ENCODE measurements around the gene KIF25.
"Not testable (repeated sequence)": the region's sequence is repeated elsewhere in the genome, so short reads cannot be mapped to it uniquely, and the experiment has no call there.

KIF25 gene

GRCh38 chr6:167996424-167997199 is 859 bp upstream of the KIF25 start:
- DNase-seq = no peak

GRCh38 chr6:167998215-167998614 is 744 bp downstream of the KIF25 start:
- no peak for DNase-seq

- DNase-seq = no peak
Observed at GRCh38 chr6:168000198-168001028, 2.9 kb downstream of the KIF25 start.

GRCh38 chr6:168001029-168001332 is 3.5 kb downstream of the KIF25 start:
- DNase-seq = no peak

- DNase-seq = not testable (repeated sequence)
Observed at GRCh38 chr6:168001514-168001913, 4.0 kb downstream of the KIF25 start.

DNA sequence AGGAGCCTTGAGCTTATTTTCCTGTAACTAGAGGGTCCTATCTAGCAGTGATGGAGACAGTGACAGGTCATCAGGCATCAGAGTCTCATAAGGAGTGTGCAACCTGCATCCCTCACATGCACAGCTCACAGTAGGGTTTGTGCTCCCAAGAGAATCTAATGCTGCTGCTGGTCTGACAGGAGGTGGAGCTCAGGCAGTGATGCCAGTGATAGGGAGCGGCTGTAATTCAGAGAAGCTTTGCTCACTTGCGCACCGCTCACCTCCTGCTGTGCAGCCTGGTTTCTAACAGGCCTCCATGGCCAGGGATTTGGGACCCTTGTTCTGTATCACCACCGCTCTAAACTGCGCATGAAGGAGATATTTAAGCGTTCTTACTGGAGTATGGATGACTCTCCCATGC is 5.3 kb downstream of the KIF25 start:
- DNase-seq = no peak

DNA sequence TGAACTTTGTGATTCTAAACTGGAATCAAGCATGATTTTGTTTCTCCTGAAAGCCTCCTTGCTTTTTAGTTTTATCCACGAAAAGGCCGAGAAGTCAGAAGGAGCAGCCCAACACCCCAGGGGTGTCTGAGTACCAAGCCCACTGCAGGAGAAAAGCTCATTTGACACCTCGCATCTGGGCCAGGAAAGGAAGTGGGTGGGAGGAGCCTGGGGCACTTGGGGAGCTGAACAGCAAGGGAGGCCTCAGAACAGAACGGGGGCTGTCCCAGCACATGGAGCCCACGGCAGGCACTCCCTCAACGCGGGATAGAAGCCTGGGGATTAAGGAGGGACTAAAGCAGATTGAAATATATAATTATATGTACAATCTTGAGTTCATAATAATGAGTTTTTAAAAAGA is 6.6 kb downstream of the KIF25 start:
- DNase-seq = no peak

DNA sequence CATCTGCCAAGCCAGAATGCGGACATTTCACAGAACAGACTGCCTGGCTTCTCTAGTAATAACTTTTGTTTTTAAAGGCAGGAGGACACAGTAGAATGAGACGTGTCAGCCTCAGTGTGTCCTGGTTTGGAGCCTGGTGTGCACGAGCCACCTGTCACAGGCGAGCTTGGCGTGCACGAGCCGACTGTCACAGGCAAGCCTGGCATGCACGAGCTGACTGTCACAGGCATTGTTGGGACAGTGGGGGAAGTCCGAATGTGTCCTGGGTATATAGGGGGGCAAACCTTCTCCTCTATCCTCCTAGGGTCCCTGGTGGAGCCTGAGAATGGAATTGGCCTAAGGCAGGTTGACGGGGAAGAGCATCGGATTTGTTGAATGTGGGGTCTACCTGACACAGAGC is 7.5 kb downstream of the KIF25 start:
- no peak for DNase-seq

DNA sequence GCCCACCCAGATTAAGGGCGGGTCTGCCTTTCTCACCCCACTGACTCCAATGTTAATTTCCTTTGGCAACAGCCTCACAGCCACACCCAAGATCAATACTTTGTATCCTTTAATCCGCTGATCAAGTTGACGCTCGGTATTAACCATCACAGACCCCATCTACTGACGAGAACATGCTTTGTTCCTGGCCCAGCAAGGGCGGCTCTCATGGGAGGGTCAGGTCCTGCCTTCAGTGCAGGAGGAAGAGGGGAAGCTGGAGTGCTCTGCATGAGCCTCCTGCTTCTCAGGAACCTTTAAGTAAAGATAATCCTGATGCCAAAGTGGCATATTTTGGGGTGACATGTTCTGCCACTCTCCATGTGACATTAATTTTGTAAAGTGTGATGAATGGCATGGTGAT is 8.3 kb downstream of the KIF25 start:
- no peak for DNase-seq

DNA sequence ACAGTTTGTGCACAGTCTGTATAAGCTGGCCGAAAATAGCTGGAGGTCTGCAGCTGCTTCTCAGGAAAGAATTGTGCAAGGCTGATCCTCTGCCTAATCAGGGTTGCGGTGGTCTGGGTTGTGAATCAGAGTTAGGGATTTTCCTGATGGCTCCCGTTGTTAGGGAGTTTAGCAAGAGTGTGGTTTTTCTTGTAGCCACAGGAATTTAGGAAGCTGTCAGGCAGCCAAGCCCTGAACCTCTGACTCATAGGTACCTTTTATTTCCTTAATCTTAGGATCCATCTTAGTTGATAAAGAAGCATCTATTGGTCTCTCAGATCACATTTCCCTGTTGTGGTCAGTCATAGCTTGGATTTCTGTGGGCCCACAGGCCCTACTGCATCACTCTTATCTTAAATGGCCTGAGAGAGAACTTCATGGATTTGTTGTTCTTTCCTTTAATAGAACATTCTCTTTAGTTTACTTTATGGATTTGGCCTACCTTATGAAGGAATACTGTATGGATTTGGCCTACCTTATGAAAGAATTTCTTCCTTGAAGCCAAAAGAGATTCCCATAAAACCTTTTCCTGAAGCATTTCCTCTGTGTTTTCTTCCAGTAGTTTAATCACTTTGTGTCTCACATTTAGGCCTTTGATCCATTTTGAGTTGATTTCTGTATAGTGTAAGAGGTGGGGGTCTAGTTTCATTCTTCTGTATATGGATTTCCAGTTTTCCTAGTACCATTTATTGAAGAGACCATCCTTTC is 10.3 kb downstream of the KIF25 start:
- DNase-seq = no peak

DNA sequence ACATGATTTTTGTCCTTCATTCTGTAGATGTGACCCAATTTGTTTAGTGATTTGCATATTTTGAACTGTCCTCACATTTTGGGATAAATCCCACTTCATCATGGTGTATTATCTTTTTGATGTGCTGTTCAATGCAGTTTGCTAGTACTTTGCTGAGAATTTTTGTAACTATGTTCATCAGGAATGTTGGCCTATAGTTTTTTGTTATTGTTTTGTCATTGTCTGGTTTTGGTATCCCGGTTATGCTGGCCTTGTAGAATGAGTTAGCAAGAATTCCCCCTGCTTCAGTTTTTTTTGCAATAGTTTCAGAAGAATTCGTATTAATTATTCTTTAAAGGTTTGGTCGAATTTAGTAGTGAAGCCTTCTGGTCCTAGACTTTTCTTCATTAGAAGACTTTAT is 11.9 kb downstream of the KIF25 start:
- DNase-seq = no peak

DNA sequence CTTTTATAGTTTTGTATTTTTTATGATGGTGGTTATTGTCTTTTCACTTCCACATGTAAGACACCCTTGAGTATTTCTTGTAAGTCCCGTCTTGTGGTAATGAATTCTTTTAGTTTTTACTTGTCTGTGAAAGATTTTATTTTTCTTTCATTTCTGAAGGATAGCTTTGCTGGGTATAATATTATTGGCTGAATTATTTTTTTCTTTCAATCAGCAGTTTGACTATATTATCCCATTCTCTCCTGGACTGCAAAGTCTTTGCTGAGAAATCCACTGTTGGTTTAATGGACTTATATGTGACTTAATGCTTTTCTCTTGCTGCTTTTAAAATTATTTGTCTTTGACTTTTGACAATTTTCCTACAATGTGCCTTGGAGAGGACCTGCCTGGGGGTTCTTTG is 13.8 kb downstream of the KIF25 start:
- no peak for DNase-seq

DNA sequence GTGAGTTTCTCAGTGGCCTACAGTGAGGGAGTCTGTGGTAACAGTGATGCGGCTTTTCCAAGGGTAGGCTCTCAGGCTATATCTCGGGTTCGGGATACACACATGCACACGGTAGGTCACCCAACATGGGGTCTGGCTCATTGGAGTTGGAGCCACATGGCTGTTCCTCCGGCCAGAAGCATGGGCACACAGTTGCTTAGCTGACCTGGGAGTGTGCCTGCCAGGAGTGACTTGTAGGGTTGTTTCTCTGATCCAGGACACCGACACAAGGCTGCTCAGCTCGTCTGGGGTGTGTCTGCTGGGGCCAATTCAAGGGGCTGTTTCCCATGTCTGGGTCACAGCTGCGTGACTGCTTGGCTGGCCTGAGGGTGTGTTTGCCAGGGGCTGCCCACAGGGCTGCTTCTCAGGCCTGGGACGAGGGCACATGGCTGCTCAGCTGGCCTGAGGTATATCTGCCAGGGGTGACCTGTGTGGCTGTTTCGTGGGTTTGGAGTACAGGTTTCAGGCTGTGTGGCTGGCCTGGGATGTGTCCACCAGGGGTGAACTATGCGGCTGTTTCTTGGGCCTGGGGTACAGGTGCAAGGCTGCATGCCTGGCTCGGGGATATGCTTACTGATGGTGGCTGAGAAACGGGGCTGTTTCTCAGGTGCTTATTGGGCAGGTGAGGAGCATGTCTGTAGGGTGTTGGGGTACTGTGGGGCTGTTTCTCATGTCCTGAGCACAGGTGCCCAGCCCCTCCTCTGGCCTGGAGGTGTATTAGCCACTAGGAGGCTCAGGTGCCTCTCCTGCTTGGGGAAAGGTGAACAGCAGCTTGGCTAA is 15.2 kb downstream of the KIF25 start:
- DNase-seq = no peak

GRCh38 chr6:168013250-168013915 is 15.9 kb downstream of the KIF25 start:
- DNase-seq = no peak

DNA sequence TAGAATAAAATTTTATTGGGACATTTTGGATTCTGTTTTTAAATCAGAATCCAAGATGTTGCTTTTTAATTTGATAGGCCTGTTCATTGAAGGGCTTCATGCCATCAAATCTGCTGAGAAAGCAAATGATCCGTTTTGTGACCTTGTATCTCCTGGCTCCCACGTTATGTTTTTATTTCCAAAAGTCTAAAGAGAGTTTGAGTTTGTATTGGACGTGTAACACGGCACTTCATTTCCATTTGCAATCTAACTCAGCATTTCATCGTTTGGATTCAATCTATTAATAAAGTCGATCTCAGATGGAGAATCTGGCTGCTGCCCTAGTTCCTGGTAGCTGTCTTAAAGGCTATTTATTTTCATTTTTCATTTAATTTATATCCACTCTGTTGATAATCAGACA is 17.0 kb downstream of the KIF25 start:
- DNase-seq = no peak

- DNase-seq = no peak
Observed at GRCh38 chr6:168015009-168015408, 17.5 kb downstream of the KIF25 start.

DNA sequence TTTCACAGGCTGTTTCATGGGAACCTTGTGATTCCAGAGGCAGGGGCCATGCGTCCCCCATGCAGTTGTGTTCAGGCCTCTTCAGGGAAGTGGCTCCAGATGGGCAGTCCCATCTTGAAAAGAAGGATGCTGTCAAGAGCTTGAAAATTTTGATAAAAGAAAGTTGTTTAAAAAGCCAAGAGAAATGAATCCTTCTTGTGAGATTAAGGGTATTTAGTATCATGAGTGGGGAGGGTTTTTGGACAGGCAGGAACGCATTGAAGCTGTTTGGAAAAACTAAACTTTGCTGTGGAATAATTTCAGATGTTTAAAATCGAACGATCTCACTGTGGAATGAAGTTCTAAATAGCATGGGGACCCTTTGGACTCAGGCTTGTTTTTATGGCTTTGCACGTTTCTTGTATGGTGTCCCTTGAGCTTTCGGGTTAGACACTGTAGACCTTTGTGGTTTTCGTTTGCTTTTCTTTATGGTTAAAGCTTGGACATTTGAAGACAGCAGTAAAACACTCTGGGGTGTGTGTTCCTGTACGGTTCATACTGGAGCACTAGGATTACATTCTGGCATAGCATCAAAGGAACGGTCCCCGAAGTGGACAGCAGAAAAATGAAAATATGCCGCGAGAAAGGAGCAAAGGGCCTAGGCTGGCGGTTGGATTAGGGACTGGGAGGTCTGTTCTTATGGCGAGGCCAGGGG is 18.2 kb downstream of the KIF25 start:
- no peak for DNase-seq

GRCh38 chr6:168016176-168016620 is 18.7 kb downstream of the KIF25 start:
- DNase-seq = no peak

DNA sequence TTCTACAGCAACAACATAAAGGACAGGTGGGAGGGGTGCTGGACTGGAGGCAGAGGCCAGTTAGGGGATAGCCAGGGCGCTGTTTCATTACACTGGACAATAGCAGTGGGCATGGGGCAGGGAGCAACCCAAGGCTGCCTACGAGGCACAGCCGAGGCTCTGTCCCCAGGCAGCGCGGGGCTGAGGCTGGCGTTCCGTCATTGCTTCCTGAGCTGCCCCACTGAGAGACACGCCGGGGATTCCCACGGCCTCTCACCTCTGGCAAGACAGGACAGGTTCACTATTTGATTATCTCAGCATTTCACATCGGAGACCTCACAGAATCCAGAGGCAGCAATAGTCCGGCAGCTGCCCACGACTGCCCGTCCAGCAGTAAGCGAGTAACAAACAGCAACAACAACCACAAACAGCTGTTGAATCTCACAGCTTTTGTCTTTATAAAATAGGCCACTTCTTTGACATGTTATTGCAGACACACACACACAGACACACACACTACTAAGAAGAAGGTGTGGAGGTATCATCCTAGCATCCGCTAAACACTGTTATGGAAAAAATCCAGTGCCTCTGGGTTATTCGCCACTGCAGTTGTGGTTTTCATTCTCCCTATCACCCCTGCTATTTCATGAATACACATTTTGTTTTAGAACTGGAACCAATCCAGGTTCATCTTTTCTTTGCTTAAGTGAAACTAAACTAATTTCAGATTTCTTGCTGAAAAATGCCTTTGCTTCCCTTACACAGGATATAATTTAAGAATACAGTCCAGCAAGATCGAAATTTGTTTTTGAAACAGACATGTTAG is 19.5 kb downstream of the KIF25 start:
- no peak for DNase-seq

DNA sequence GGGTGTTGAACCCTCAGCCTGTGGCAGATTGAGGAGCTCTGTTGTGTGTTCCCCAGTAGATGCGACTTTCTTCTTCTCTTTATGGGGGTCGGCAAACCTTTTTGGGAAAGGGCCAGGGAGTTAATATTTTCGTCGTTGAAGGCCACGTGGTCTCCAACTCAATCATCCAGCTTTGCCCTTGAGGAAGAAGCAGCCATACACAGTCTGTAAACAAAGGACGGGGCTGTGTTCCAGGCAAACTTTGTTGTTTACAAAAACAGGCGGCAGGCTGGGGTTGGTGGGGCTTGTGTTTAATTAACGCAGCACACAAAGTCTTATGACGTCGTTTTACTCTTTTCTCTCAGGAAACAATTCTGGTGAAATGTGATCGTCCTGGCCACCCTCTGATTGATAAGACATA is 20.2 kb downstream of the KIF25 start:
- DNase-seq = no peak

GRCh38 chr6:168018664-168019063 is 21.2 kb downstream of the KIF25 start:
- no peak for DNase-seq
